Measurements from ENCODE around the gene NCOA6. TPM values are rescaled to one million over a fixed set of nuclear protein-coding genes. Genes with fewer than 3 reads are reported as not detected.
"Not testable (repeated sequence)": the region's sequence is repeated elsewhere in the genome, so short reads cannot be mapped to it uniquely, and the experiment has no call there.

The NCOA6 gene
- total and polyA plus RNA-seq, 2 donors (not counting 1 experiment from before 2014, with no cell fraction given), result 16.0 to 31.9 TPM

DNA sequence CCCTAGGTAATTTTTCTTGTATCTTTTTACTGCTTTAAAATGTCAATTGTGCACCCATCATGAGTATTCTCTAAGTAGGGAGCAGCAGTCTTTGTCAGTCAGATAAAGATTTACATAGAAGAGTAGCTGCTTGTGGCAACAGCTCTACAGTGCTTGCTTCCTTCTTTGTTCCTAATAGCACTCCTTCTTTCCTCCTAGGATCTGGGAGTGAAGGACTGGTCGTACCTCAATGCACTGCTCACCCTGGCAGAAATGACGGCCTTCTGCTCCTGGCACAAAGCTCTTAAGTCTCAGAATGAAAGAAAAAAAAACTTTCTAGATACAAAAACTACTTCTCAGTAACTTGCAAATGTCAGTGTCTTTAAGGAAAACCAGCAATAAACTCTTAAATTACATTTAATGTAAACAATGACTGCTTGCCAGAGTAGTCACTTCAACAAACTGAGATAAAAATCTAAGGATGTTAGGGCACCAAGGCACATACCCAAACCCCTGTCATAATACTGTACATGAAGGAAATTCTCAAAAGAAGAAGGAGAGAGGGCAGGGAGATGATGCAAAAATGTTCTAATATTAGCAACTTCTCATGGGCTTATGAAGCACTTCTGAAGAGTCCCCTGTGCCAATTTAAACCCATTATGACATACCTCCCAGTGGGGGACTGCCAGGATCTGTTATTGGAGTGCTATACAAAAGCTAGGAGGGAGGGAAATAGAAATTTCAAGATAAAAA, 34.0 kb downstream of the NCOA6 start:
- Histone ChIP-seq H3K4me3 (ENCODE audit: control extremely low read depth in 1 of 5, extremely low read depth in 1 of 5, insufficient read depth in 1 of 5, low read depth in 2 of 5, low read length in 4 of 5) (no peak overlapping the region), H2AFZ (ENCODE audit: insufficient read depth, low read depth, low read length, poor library complexity, severe bottlenecking) (no peak overlapping the region), H3K9ac (ENCODE audit: low read length) (no peak overlapping the region), H4K20me1 (ENCODE audit: control insufficient read depth, insufficient read depth, low read length, poor library complexity, severe bottlenecking) (peaks cover 21% of the 10 kb centered on the region), H3K27ac (ENCODE audit: low read length in 2 of 2) (no peak overlapping the region), H3K4me2 (replicated peaks; ENCODE audit: low read depth, low read length, poor library complexity, severe bottlenecking) (no peak overlapping the region), H3K79me2 (ENCODE audit: control insufficient read depth, insufficient read depth, low read length) (peaks cover 20% of the 10 kb centered on the region), H3K36me3 (replicated peaks in 1 of 2; ENCODE audit: control extremely low read depth in 1 of 2, control insufficient read depth in 1 of 2, extremely low read depth in 1 of 2, insufficient read depth in 2 of 2, low read length in 1 of 2) (peaks cover 6 to 14% of the 10 kb centered on the region in 2 experiments), H3K4me1 (ENCODE audit: control insufficient read depth in 2 of 2, insufficient read depth in 2 of 2, low read length in 2 of 2) (no peaks in the 10 kb centered on the region), H3K9me3 (ENCODE audit: control extremely low read depth in 1 of 3, control insufficient read depth in 2 of 3, insufficient read depth in 1 of 3, low read length in 2 of 3) (no peaks in the 10 kb centered on the region), H3K27me3 (replicated peaks in 1 of 4; ENCODE audit: control extremely low read depth in 1 of 4, control insufficient read depth in 3 of 4, insufficient read depth in 4 of 4, low read length in 3 of 4) (no peaks in the 10 kb centered on the region)
- Mint-ChIP-seq H3K27ac (no peak overlapping the region), H3K27me3 (no peaks in the 10 kb centered on the region), H3K4me1 (peaks cover 7% of the 10 kb centered on the region), H3K4me3 (no peak overlapping the region), H3K9me3 (ENCODE audit: insufficient read depth) (no peaks in the 10 kb centered on the region)
- ATAC-seq (ENCODE audit: low read depth) (no peak), DNase-seq (no peak)
- ChIA-PET CTCF (interaction anchor here (1.1 kb wide), 1 partner anchor 479 kb away, joined by 3 read pairs; no protein-coding TSS in a partner anchor), POLR2A (no interaction called here)
- intact Hi-C loops (cut with micrococcal nuclease), result no loop called here
- 100% methylated on average over 2 of the region's 2 CpGs for WGBS (ENCODE audit: insufficient coverage)
- TF ChIP-seq, protein P1, sequence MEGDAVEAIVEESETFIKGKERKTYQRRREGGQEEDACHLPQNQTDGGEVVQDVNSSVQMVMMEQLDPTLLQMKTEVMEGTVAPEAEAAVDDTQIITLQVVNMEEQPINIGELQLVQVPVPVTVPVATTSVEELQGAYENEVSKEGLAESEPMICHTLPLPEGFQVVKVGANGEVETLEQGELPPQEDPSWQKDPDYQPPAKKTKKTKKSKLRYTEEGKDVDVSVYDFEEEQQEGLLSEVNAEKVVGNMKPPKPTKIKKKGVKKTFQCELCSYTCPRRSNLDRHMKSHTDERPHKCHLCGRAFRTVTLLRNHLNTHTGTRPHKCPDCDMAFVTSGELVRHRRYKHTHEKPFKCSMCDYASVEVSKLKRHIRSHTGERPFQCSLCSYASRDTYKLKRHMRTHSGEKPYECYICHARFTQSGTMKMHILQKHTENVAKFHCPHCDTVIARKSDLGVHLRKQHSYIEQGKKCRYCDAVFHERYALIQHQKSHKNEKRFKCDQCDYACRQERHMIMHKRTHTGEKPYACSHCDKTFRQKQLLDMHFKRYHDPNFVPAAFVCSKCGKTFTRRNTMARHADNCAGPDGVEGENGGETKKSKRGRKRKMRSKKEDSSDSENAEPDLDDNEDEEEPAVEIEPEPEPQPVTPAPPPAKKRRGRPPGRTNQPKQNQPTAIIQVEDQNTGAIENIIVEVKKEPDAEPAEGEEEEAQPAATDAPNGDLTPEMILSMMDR (IDR thresholded peaks at IDR 0.05), result no peak
- TF ChIP-seq EZH2 (IDR thresholded peaks at IDR 0.05; ENCODE audit: borderline replicate concordance, insufficient read depth, low read depth, low read length, poor library complexity, severe bottlenecking), result no peak

DNA sequence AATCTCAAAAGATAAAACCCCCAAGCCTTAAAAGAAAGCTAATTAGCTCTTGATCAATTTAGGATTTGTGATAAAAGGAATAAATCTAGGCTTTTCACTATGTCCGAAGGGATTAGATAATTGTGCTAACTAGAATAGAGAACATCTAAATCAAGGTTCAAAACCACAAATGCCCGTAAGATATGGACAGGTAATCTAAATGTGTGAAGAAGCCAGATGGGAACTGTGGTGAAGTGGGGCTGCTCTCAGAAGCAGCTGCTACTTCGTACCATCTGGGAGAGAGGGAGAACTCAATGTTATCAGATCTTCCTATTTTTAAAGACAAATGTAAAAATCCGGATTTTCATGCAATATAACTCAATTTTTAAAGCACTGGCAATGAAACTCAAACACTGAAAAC, 44.2 kb downstream of the NCOA6 start:
- no peaks in the 10 kb centered on the region for H3K4me1 Mint-ChIP-seq
- no peak overlapping the region for H3K9ac ChIP-seq (ENCODE audit: low read length)
- H3K79me2 ChIP-seq (ENCODE audit: control insufficient read depth, insufficient read depth, low read length), result no peaks in the 10 kb centered on the region
- H3K27ac Mint-ChIP-seq, result no peak overlapping the region
- H3K4me3 ChIP-seq (ENCODE audit: control extremely low read depth in 1 of 5, extremely low read depth in 1 of 5, insufficient read depth in 1 of 5, low read depth in 2 of 5, low read length in 4 of 5), result no peak overlapping the region
- no peaks in the 10 kb centered on the region for H3K27me3 ChIP-seq (replicated peaks in 1 of 4; ENCODE audit: control extremely low read depth in 1 of 4, control insufficient read depth in 3 of 4, insufficient read depth in 4 of 4, low read length in 3 of 4)
- no peaks in the 10 kb centered on the region for H3K9me3 Mint-ChIP-seq (ENCODE audit: insufficient read depth)
- TF ChIP-seq, protein P1 (IDR thresholded peaks at IDR 0.05), result no peak
- no peak for TF ChIP-seq EZH2 (IDR thresholded peaks at IDR 0.05; ENCODE audit: borderline replicate concordance, insufficient read depth, low read depth, low read length, poor library complexity, severe bottlenecking)
- intact Hi-C loops (cut with micrococcal nuclease), result no loop called here
- DNase-seq (no peak), ATAC-seq (ENCODE audit: low read depth) (no peak)
- POLR2A ChIA-PET, result no interaction called here
- H3K36me3 ChIP-seq (replicated peaks in 1 of 2; ENCODE audit: control extremely low read depth in 1 of 2, control insufficient read depth in 1 of 2, extremely low read depth in 1 of 2, insufficient read depth in 2 of 2, low read length in 1 of 2), result peaks cover 5 to 10% of the 10 kb centered on the region in 2 experiments
- H3K27ac ChIP-seq (ENCODE audit: low read length in 2 of 2), result no peak overlapping the region
- no peaks in the 10 kb centered on the region for H3K4me1 ChIP-seq (ENCODE audit: control insufficient read depth in 2 of 2, insufficient read depth in 2 of 2, low read length in 2 of 2)
- no peak overlapping the region for H2AFZ ChIP-seq (ENCODE audit: insufficient read depth, low read depth, low read length, poor library complexity, severe bottlenecking)
- no peaks in the 10 kb centered on the region for H3K9me3 ChIP-seq (ENCODE audit: control extremely low read depth in 1 of 3, control insufficient read depth in 2 of 3, insufficient read depth in 1 of 3, low read length in 2 of 3)
- no peak overlapping the region for H3K4me3 Mint-ChIP-seq
- no peak overlapping the region for H3K4me2 ChIP-seq (replicated peaks; ENCODE audit: low read depth, low read length, poor library complexity, severe bottlenecking)
- no CpG with 5 or more reads among the region's 4 CpGs for WGBS (ENCODE audit: insufficient coverage)
- no peaks in the 10 kb centered on the region for H3K27me3 Mint-ChIP-seq
- CTCF ChIA-PET, result interaction anchor here (1.0 to 3.7 kb wide), 4 partner anchors 9 to 665 kb away, joined by 3 to 15 read pairs (median 4); no protein-coding TSS in a partner anchor
- no peaks in the 10 kb centered on the region for H4K20me1 ChIP-seq (ENCODE audit: control insufficient read depth, insufficient read depth, low read length, poor library complexity, severe bottlenecking)

DNA sequence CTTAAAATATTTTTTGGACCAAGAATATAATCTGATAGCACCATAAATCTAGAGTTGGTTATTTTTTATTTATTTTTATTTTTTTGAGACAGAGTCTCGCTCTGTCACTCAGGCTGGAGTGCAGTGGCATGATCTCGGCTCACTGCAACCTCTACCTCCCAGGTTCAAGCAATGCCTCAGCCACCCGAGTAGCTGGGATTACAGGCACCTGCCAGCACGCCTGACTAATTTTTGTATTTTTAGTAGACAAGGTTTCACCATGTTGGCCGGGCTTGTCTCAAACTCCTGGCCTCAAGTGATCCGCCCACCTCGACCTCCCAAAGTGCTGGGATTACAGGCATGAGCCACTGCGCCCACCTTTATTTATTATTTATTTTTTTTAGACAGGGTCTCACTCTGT, 45.2 kb downstream of the NCOA6 start:
- ATAC-seq (ENCODE audit: low read depth); DNase-seq; H3K4me3 Mint-ChIP-seq; H3K79me2 ChIP-seq (ENCODE audit: control insufficient read depth, insufficient read depth, low read length); H3K9me3 ChIP-seq (ENCODE audit: control extremely low read depth in 1 of 3, control insufficient read depth in 2 of 3, insufficient read depth in 1 of 3, low read length in 2 of 3); H3K9me3 Mint-ChIP-seq (ENCODE audit: insufficient read depth); H3K9ac ChIP-seq (ENCODE audit: low read length); H3K4me2 ChIP-seq (replicated peaks; ENCODE audit: low read depth, low read length, poor library complexity, severe bottlenecking); H3K4me1 ChIP-seq (ENCODE audit: control insufficient read depth in 2 of 2, insufficient read depth in 2 of 2, low read length in 2 of 2); POLR2A ChIA-PET; H4K20me1 ChIP-seq (ENCODE audit: control insufficient read depth, insufficient read depth, low read length, poor library complexity, severe bottlenecking); intact Hi-C loops (cut with micrococcal nuclease); H3K27ac ChIP-seq (ENCODE audit: low read length in 2 of 2); H2AFZ ChIP-seq (ENCODE audit: insufficient read depth, low read depth, low read length, poor library complexity, severe bottlenecking); H3K27ac Mint-ChIP-seq; H3K27me3 ChIP-seq (replicated peaks in 1 of 4; ENCODE audit: control extremely low read depth in 1 of 4, control insufficient read depth in 3 of 4, insufficient read depth in 4 of 4, low read length in 3 of 4); H3K27me3 Mint-ChIP-seq; H3K4me3 ChIP-seq (ENCODE audit: control extremely low read depth in 1 of 5, extremely low read depth in 1 of 5, insufficient read depth in 1 of 5, low read depth in 2 of 5, low read length in 4 of 5); H3K4me1 Mint-ChIP-seq: not testable (repeated sequence)
- CTCF ChIA-PET, result interaction anchor here (1.0 to 3.7 kb wide), 2 partner anchors 11 to 666 kb away, joined by 5 to 15 read pairs; no protein-coding TSS in a partner anchor
- H3K36me3 ChIP-seq (replicated peaks in 1 of 2; ENCODE audit: control extremely low read depth in 1 of 2, control insufficient read depth in 1 of 2, extremely low read depth in 1 of 2, insufficient read depth in 2 of 2, low read length in 1 of 2), result peaks cover 8 to 15% of the 10 kb centered on the region in 2 experiments
- 100% methylated on average over 3 of the region's 8 CpGs for WGBS (ENCODE audit: insufficient coverage)

Data from B cell (primary cell).